Fibroblast of pulmonary artery (primary cell): ENCODE measurements around the gene SIL1.
"Not testable (repeated sequence)": the region's sequence is repeated elsewhere in the genome, so short reads cannot be mapped to it uniquely, and the experiment has no call there.

ENCODE experiments used
- DNase-seq: peaks from one replicate; pipeline ENCODE4 v3.0.0-alpha.2; 2010; ENCODE audit warnings: low read depth
- H3K4me3 ChIP-seq: replicated peaks from 2 replicates; pipeline ENCODE4 v1.5.1; 2011; ENCODE audit warnings: low read depth, mild to moderate bottlenecking, control low read depth, low read length, moderate library complexity
- CTCF ChIP-seq: IDR thresholded peaks from 2 replicates; pipeline ENCODE4 v1.5.1; 2011; ENCODE audit warnings: mild to moderate bottlenecking, control low read depth, low read length, inconsistent platforms; ENCODE audit errors: missing control alignments

Gene SIL1

GRCh38 chr5:139204196-139204595 is 6.0 kb upstream of the SIL1 start:
- no peak overlapping the region for H3K4me3 ChIP-seq
- TF ChIP-seq CTCF, result no peak
- no peak for DNase-seq

GRCh38 chr5:139199321-139199720 is 1.2 kb upstream of the SIL1 start:
- no peak overlapping the region for H3K4me3 ChIP-seq
- DNase-seq, result no peak
- no peak for TF ChIP-seq CTCF

GRCh38 chr5:139196296-139196956 is 1.7 kb downstream of the SIL1 start:
- no peak for DNase-seq
- no peak for TF ChIP-seq CTCF
- H3K4me3 ChIP-seq, result no peak overlapping the region

GRCh38 chr5:139194486-139194885 is 3.7 kb downstream of the SIL1 start:
- no peak for DNase-seq
- no peak for TF ChIP-seq CTCF
- no peak overlapping the region for H3K4me3 ChIP-seq

- H3K4me3 ChIP-seq, result no peak overlapping the region
- peak; percentile 41 for TF ChIP-seq CTCF
- no peak for DNase-seq
Observed at GRCh38 chr5:139193928-139194327, 4.2 kb downstream of the SIL1 start.

GRCh38 chr5:139192906-139193305 is 5.3 kb downstream of the SIL1 start:
- not testable (repeated sequence) for DNase-seq, H3K4me3 ChIP-seq

GRCh38 chr5:139191954-139192353 is 6.2 kb downstream of the SIL1 start:
- DNase-seq, H3K4me3 ChIP-seq: not testable (repeated sequence)

GRCh38 chr5:139190125-139190524 is 8.0 kb downstream of the SIL1 start:
- TF ChIP-seq CTCF, result no peak
- no peak overlapping the region for H3K4me3 ChIP-seq
- DNase-seq, result peak; percentile 94
